HG03460 (cell line): ENCODE measurements around the gene SRPK3.

Experiments used
- ATAC-seq: cut with Tn5 transposase; IDR thresholded peaks from one replicate; pipeline ENCODE4 v1.9.1; 2021; ENCODE audit not compliant: unreplicated experiment

SRPK3 gene

GRCh38 chrX:153781428-153782047, 697 bp downstream of the SRPK3 start:
- no peak for ATAC-seq

- ATAC-seq, result no peak
Measured at GRCh38 chrX:153782313-153782712, 1.5 kb downstream of the SRPK3 start.

- ATAC-seq, result no peak
Measured at GRCh38 chrX:153782871-153783270, 2.0 kb downstream of the SRPK3 start.

- no peak for ATAC-seq
Measured at GRCh38 chrX:153783378-153784013, 2.7 kb downstream of the SRPK3 start.

GRCh38 chrX:153784325-153784967, 3.6 kb downstream of the SRPK3 start:
- no peak for ATAC-seq

DNA sequence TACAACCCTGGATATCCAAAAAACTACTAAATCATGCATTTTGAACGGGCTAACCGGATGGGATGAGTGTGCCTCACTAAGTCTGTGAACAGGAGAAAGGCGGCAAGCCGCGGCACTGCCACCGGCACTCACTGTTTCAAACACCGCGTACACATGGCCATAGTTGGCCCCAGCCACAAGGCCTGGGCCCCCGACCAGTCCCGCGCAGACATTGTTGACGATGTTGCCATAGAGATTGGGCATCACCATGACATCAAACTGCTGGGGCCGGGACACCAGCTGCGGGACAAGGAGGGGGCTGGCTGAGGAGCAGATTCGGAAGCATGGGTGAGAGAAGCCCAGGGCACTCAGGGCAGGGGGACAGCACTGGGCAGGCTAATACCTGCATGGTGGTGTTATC, 5.8 kb downstream of the SRPK3 start:
- no peak for ATAC-seq

GRCh38 chrX:153789654-153790053, 8.8 kb downstream of the SRPK3 start:
- no peak for ATAC-seq

- no peak for ATAC-seq
Measured at GRCh38 chrX:153791104-153791852, 10.4 kb downstream of the SRPK3 start.

GRCh38 chrX:153792368-153792767, 11.5 kb downstream of the SRPK3 start:
- no peak for ATAC-seq

DNA sequence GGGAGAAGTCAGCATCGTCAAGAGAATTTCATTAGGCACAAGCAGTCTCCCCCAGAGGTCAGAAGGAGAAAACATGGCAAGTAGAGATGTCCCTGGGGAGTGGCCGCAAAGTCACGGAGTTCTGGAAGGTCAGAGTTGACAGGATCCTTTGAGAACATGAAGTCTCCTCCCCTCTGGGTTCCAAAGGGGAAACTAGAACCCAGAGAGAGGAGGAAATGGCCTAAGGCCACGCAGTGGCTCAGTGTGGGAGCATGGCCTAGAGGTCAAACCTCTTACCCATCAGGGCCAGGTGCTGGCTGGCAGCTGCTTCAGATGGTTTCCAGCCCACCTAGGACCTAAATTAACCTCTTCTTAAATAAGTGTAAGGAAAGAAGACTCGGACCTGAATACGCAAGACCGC, 12.4 kb downstream of the SRPK3 start:
- ATAC-seq, result no peak

- ATAC-seq, result peak; percentile 93
Measured at GRCh38 chrX:153794018-153794896, 13.4 kb downstream of the SRPK3 start, which contains the start of the genes IDH3G and SSR4. Gene IDH3G, minus strand, starts transcription at chrX:153794375. Its CDS starts 49 bp downstream, at chrX:153794326. Gene SSR4, plus strand, starts transcription at chrX:153794668. Its CDS starts 20 bp downstream, at chrX:153794688.

DNA sequence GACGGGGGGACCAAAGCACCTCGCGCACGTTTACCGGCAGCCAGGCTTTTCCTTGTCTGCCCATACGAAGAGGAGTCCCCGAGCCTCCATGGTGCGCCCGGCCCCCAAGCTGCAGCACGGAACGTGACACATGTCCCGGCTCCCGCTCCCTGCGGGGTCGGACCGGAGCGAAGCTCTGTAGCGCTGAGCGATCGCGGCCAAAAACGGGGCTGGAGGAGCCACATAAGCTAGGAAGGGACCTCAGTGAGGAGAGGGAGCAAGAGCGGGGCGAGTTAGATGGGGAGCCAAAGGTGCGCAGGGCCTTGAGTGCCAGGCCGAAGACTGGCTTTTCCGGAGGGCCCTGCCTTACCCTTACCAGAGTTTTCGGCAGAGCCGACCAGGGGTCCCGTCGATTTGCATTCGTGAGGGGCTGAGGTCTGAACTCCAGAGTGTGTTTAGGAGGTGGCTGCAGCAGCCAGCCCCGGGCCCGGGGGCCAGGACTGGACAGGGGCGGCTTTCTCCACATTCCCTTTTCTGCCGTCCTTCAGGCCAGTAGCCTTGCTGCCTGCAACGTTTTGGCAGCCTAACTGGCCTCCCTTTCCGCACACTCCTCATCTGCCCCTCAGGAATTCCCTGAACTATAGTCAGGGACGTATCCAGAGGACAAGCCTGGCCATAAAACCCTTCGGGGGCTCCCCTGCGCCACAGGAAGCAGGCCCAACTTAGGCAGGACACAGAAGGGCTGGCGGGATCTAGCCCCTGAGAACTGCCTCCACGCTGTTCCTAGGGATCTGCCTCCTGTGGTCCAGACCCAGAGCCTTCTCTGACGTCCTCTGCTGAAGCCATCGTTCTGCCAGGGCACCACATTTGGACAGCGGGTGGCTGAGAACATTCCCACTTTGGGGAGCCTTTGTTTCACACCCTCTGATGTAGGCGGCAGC, 14.3 kb downstream of the SRPK3 start:
- ATAC-seq, result no peak

DNA sequence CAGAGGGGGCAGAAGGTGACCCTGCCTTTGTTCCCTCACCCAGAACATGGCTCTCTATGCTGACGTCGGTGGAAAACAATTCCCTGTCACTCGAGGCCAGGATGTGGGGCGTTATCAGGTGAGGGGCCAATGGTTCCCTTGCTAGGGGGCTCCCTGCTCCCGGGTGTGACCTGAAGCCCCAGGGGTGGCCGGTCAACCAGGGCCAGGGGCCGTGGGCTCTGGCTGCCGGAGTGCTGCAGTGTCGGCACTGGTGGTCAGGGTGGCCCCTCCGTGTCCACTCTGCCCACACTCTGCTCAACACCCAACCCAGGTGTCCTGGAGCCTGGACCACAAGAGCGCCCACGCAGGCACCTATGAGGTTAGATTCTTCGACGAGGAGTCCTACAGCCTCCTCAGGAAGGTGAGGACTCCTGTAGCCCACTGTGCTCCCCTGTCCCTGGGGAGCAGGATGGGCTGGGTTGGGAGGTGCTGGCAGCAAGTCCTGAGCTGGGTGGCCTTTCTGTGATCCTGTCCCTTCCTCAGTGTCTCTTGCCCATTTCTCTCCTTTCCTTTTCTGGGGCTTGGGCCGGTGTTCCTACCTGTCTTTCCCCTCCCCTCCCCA, 16.7 kb downstream of the SRPK3 start:
- ATAC-seq, result no peak

- ATAC-seq, result no peak
Measured at GRCh38 chrX:153799326-153799725, 18.5 kb downstream of the SRPK3 start.

DNA sequence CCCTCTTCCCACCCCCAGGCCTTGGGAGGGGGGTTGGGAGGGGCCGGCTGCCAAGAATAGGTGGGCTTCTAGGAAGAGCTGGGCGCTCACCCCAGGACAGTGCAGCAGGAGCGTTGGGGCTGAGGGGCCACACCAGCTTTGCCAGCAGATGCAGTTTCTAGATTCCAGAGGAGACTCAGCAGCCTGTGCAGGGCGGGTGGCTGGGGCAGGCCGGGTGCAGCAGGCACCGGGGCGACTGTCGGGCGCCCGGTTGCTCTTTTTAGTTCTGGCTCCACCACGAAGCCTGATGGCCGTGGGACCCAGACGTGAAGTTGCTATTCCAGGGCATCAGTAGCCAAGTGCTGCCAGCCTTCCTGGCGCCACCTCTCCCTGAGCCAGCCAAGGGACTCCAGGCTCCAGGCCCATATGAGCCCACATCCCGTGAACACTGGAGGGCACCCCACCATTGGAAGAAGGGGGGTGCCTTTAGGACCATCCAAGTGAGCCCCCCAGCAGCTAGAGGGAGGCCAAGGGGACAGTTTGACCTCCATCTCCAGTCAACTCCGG, 19.4 kb downstream of the SRPK3 start:
- ATAC-seq, result no peak

DNA sequence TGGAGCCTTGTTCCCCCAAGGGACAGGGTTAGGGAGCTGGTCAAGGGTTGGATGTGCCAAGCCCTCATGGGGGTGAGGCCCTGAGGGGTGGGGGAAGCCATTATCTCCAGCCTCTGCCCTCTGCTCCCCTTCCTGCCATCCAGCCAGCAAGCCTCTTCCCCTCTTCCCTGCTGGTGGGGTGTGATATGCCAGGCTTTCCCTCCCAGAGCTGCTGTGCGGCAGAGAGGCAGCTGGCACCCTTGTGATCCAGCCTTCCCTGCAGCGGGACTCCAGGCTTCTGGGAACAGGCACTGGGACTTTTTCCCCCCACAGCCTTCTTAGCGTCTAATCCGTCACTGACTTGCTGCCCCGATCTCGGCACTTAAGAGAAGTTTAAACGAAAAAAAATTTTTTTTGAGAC, 19.9 kb downstream of the SRPK3 start:
- ATAC-seq, result no peak

DNA sequence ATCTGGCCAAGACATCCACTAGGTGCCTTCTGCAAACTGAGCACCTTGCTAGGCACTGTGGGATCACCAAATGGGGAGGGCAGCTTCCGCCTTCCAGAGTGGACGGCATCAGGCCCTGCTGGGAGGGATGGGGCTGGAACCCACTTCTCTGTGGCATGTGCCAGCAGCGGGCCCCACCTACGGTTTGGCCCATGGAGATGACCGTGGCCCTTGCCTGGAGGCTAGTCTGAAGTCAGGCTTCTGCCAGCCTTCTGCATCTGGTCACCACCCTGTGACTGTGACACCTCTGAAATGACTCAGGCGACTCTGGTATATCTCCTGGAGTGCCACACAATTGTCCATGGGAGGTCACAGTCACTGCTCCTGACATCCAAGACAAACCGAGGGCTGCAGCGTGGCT, 20.8 kb downstream of the SRPK3 start:
- no peak for ATAC-seq

DNA sequence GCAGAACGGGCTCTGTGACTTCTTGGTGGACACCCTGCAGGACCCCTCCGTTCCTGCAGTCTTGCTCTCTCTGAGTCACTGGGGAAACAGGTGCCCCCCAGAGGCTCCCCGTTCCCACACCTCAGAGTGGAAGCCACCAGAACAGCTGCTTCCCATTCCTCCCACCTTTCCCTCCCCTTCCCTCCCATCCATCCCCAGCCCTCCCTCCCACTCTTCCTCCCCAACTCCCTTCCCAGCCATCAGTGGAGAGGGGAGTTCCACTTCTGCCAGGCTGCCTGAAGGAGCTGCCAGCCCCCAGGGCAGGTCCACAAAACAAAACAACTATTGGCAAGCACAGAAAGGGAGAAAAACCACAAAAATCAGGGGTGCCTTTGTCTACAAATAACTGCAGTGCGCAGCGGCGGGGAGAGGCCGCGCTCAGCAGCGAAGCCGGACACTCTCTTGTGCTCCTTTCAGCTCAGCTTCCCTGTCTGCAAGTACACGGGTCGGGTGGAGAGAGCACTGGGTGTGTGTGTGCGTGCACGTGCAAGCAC, 21.7 kb downstream of the SRPK3 start:
- ATAC-seq, result no peak
